Psoas muscle (tissue), 8 donors: ENCODE data around the gene PDZD4. TPM values are rescaled to one million over a fixed set of nuclear protein-coding genes. Genes with fewer than 3 reads are reported as not detected.

Experiments
- ATAC-seq, 4 donors: fragments of 200-7000 bp; cut with Tn5 transposase; one replicate each; pipeline ENCODE4 v1.9.1; 2020; ENCODE audit warnings: moderate library complexity in 3 of 4, mild to moderate bottlenecking in 2 of 4
- DNase-seq, 2 donors: peaks; one replicate each; pipeline ENCODE4 v3.0.0-alpha.2; 2020
- H3K27ac ChIP-seq: fragments of 200-600 bp; one replicate; pipeline ENCODE4 v1.8.0; 2022
- H3K27me3 ChIP-seq, 3 donors: fragments of 200-600 bp in 1 of 3; one replicate each; pipeline versions ENCODE4 v1.6.1 to v1.8.0; 2013 to 2022; ENCODE audit warnings: low read length in 2 of 3, mild to moderate bottlenecking in 2 of 3, moderate library complexity in 1 of 3; ENCODE audit not compliant: insufficient read depth in 3 of 3
- H3K36me3 ChIP-seq, 2 donors: fragments of 200-600 bp in 1 of 2; one replicate each; pipeline versions ENCODE4 v1.6.1 to v1.8.0; 2013 to 2022; ENCODE audit warnings: low read depth in 1 of 2, mild to moderate bottlenecking in 1 of 2, moderate library complexity in 1 of 2; ENCODE audit not compliant: insufficient read depth in 1 of 2
- H3K4me1 ChIP-seq: fragments of 200-600 bp; one replicate; pipeline ENCODE4 v1.8.0; 2022
- H3K4me3 ChIP-seq: fragments of 200-600 bp; one replicate; pipeline ENCODE4 v1.8.0; 2022; ENCODE audit warnings: mild to moderate bottlenecking
- H3K9me3 ChIP-seq: fragments of 200-600 bp; one replicate; pipeline ENCODE4 v1.8.0; 2022
- CTCF ChIP-seq: fragments of 200-600 bp; IDR thresholded peaks from one replicate; pipeline ENCODE4 v1.8.0; 2022; ENCODE audit warnings: antibody characterized with exemption
- WGBS, 3 donors: extraction: QIAGEN DNeasy Blood & Tissue Kit; methylation state at CpG; one replicate each; pipeline versions ENCODE4 v1.1.6 to v1.1.7; 2013; 5-methylcytosine and 5-hydroxymethylcytosine counted together
- intact Hi-C, 2 donors: fragments of 100-400 bp; cut with DNase I; formaldehyde crosslinking; loops; one replicate each; pipeline versions ENCODE4 v1.11.0 to v1.14.2; 2022
- polyA plus RNA-seq, 3 donors: library from polyadenylated mRNA; stranded (reverse); fragments of 200-250 nt; gene quantifications; one replicate each; pipeline ENCODE4 v1.2.3, GENCODE V29; 2013
- total RNA-seq, 4 donors: library from RNA; stranded (reverse); fragmentation: NEBNext Ultra II Directional in 2 of 4; extraction: Animal tissue kit (Norgen Biotek cat#: 25700) in 2 of 4; gene quantifications; one replicate each; pipeline versions ENCODE4 v1.2.1 to v1.2.4, GENCODE V29; 2021 to 2023
- donor health status: healthy with polysubstance abuse.
- donor health status: DM: no; HTN: no; CAD: no; lungs with moderate emphysema.
- donor health status: Bipolar disorder and iron deficiency.
- donor health status: healthy.
- donor health status: DM: yes; HTN: yes; CAD: no.
- donor health status: DM: no; HTN: no; CAD: no.
- donor health status: DM: no; HTN: no; CAD: no.
- donor health status: DM: yes; HTN: yes; CAD: no.

PDZD4 gene
- total and polyA plus RNA-seq, 7 donors = 0.50 to 2.1 (median 1.3) TPM

DNA sequence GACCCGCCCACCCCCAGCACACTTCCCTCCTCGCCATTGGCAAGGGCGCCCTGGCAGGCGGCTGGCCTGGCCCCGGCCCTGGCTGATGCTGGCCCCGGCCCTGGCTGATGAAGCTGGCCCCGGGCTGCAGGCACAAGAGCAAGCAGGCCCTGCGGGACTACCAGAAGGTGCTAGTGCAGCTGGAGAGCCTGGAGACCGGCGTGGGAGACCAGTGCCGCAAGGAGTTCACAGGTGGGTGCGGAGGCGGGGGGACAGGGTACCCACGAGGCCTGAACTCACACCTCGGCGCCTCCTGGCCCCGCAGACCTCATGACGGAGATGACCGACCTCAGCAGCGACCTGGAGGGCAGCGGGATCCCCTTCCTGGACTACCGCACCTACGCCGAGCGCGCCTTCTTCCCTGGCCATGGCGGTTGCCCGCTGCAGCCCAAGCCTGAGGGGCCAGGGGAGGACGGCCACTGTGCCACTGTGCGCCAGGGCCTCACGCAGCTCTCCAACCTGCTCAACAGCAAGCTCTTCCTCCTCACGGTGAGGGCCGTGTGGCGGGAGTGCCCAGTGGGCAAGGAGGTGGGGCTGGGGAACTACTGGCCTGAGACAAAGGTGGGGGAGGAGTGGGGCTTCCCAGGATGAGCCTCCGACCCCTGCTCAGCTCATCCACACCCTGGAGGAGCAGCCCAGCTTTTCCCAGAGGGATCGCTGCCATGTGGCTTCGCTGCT is 55.6 kb downstream of the PDZD4 start:
- Histone ChIP-seq H3K27me3 (no peaks in the 10 kb centered on the region), H3K4me3 (no peak overlapping the region), H3K9me3 (no peaks in the 10 kb centered on the region), H3K36me3 (no peaks in the 10 kb centered on the region), H3K27ac (no peak overlapping the region), H3K4me1 (no peaks in the 10 kb centered on the region)
- intact Hi-C loops = no loop called here
- no peak for TF ChIP-seq CTCF
- 91 to 97% (median 92%) methylated on average over 22 to 37 of the region's 37 CpGs for WGBS, 3 donors
- ATAC-seq (no peak), DNase-seq (peak in 1 of 2 donors; percentile 39)

DNA sequence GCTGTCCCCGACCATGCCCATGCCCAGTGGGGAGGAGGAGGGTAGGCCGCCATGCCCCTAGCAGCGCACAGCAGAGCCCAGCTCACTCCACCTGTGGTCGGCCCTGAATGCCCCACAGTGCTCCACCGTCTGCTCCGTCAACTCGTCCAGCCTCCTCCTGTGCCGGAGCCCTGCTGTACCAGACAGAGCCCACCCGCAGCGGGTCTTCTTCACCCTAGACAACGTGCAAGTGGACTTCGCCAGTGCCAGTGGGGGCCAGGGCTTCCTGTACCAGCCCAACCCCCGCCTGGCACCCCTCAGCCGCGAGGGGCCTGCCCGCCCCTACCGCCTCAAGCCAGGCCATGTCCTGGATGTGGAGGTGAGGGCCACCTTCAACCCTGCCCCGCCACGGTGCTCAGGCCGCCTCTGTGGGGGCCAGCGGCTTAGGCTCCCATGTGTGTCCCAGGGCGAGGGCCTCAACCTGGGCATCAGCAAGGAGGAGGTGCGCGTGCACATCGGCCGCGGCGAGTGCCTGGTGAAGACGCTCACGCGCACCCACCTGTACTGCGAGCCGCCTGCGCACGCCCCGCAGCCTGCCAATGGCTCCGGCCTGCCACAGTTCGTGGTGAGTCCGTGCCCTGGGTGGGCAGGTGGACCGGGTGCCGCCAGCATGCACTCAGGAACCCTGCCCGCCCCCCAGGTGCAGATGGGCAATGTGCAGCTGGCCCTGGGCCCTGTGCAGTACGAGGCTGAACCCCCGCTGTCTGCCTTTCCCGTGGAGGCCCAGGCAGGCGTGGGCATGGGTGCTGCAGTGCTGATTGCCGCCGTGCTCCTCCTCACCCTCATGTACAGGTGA is 56.4 kb downstream of the PDZD4 start:
- DNase-seq (peak; percentile 12 to 40), ATAC-seq (no peak)
- intact Hi-C loops = no loop called here
- H3K36me3 ChIP-seq = no peaks in the 10 kb centered on the region
- no peaks in the 10 kb centered on the region for H3K4me1 ChIP-seq
- no peak for TF ChIP-seq CTCF
- H3K9me3 ChIP-seq = no peaks in the 10 kb centered on the region
- no peak overlapping the region for H3K4me3 ChIP-seq
- WGBS, 3 donors = 93 to 94% (median 93%) methylated on average over 32 to 48 of the region's 48 CpGs
- H3K27ac ChIP-seq = no peak overlapping the region
- no peaks in the 10 kb centered on the region for H3K27me3 ChIP-seq

DNA sequence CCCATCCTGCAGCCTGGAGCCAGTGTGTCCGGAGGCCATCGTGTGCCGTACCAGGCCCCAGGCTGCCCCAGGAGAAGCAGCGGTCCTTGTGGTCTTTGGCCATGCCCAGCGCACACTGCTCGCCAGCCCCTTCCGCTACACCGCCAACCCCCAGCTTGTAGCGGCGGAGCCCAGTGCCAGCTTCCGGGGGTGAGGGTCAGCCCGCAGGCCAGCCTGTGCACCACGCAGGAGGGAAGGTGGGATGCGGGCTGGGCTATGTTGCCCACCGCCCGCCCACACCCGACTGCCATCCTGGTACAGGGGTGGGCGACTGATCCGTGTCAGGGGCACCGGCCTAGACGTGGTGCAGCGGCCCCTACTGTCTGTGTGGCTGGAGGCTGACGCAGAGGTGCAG is 57.1 kb downstream of the PDZD4 start:
- TF ChIP-seq CTCF = no peak
- Histone ChIP-seq H3K4me1 (no peaks in the 10 kb centered on the region), H3K36me3 (no peaks in the 10 kb centered on the region), H3K9me3 (no peaks in the 10 kb centered on the region), H3K27ac (no peak overlapping the region), H3K27me3 (no peaks in the 10 kb centered on the region), H3K4me3 (no peak overlapping the region)
- peak in 1 of 2 donors; percentile 40 for DNase-seq
- no peak for ATAC-seq
- intact Hi-C loops = no loop called here
- WGBS, 3 donors = 93 to 96% (median 94%) methylated on average over 11 to 23 of the region's 23 CpGs

GRCh38 chrX:153772316-153773217 is 57.8 kb downstream of the PDZD4 start:
- no peak for TF ChIP-seq CTCF
- Histone ChIP-seq H3K4me1 (no peaks in the 10 kb centered on the region), H3K36me3 (no peaks in the 10 kb centered on the region), H3K27me3 (no peaks in the 10 kb centered on the region), H3K27ac (no peak overlapping the region), H3K9me3 (no peaks in the 10 kb centered on the region), H3K4me3 (no peak overlapping the region)
- intact Hi-C loops = no loop called here
- ATAC-seq (no peak), DNase-seq (peak in 1 of 2 donors; percentile 38)
- WGBS, 3 donors = 81 to 90% (median 85%) methylated on average over 6 to 21 of the region's 21 CpGs
